Activated naive CD4-positive, alpha-beta T cell (primary cell): ENCODE data around the gene TBX18.

ENCODE experiments used
- DNase-seq, 4 experiments: peaks; one replicate each; lab custom pipeline; 2025; lab: John Stamatoyannopoulos, UW

TBX18 gene

DNA sequence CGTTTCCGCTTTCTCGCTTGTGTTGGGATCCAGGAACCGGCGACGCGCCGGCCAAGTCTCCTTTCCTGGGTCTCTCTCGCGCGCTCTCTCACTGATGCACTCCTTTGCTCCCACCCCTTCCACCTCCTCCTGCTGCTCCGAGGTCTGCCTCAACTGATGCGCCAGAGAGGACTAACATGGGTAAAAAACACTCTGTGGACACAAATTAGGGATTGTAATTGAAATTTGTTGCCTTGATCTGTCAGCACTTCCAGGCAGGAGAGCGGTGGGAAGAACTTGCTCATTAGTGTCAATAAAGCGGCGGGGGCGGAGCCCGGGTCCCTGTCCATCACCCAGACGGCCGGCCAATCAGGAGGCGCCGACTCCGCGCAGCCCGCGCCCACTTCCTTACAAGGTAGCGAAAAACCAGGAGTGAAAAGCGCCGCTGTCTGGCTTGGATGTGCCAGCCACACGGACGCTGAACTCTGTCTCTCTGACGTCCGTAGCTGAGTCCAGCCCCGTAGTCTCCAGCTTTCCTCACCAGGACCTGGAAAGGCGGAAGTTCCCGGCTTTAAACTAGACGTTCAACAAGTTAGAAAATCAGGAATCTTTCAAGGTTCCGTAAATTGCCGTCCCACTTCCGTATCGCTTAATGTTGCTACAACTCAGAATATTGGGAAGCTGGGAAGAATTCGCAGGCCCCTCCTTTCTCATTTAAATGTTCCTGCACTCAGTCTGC lies at the start of gene TBX18:
Gene TBX18, minus strand, starts transcription at position 267 of the 718 bp plus-strand sequence. CDS start 417 bp downstream, outside the sequence.
- DNase-seq: no peak

DNA sequence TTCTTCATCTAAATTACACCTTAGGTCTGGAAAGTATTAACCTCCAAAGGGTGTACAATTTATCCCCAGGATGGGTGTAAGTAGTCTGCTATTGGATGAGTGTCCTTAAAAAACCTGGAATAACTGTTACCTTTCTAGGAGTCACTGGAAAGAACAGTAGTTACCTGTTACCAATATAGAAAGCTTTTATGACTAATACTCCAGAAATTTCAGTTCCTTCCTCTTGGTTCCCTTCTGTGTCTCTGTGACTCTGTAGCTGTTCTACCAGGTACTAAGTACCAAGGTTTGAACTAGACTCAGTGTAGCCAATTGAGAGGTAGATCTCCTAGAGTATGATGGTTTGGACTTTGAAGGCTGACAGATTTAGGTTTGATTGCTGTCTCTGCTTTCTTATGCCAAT lies 47.0 kb upstream of the TBX18 start:
- DNase-seq: no peak

DNA sequence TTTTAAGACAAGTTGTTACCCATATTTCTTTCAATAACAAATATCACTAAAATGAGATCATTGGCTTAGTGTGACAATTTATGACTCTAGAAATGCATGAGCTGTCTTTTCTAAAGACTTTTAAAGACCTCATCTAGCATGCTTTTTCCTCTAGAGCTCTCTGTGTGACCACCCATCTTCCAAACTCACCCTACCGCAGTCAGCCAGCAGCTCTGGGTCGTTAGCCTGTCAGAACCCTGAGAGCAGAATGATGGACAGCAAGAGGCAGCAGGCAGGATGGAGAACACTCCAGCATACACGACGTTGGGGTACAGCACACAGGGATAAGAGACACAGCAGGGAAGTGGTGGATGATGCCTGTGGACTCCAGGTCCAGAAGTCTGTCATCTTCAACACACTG lies 45.1 kb upstream of the TBX18 start:
- no peak for DNase-seq

DNA sequence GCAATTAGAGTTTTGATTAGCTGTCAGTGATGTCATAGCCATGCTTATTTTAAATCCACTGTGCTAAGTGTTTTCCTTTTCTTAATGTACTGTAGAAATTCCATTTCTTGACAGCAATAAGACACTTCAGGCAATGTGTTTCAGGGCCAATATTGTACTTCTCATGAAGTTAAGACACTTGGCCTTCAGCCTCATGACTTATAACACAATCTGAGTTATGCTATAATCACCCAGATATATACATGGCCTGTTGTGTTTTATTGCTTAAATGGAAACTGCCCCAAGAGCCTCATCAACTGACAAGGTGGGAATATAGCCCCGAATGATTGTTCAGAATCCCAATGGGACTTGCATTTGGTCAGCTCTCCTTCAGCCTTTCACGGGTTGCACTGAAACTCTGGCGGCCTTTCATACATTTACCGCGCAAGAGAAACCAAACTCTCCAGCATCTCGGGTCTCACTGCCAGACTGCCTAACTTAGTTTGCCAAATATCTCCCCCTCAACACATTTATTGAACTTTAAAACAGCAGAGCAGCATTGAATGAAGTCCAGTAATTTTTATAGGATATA lies 44.2 kb upstream of the TBX18 start:
- DNase-seq: no peak

DNA sequence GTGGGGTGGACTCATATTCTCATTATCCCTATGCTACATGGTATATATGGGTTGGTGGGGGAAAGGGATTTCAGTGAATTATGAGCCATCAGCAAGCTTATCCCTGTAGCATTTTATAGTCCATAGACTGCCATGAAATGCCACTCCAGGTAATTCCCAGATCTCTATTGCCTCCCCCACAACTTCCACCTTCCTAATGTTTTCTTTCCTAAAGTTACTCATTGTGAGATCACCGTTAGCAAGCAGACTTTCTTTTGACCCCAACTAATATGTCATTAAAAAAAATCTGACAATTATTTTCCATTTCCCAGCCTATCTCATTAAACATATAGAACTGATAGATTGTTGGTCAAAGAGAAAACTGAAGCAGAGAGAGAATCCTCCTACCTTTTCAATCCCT lies 40.7 kb upstream of the TBX18 start:
- no peak for DNase-seq

DNA sequence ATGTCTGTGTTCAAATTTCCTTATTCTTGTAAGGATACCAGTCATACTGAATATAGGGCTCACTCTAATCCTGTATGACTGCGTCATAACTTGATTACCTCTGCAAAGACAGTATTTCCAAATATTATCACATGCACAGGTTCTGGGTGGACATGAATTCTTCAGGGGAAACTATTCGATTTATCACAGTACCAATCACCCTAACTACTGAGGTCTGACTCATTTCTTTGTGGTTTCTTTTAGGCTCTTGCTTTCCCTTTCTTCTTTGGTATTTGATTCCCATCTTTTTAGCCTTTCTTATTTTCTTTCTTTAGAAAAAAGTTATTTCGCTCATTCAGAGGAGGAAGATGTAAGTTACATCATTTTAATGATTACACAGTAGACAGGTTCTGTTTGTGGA lies 40.3 kb upstream of the TBX18 start:
- DNase-seq: no peak

DNA sequence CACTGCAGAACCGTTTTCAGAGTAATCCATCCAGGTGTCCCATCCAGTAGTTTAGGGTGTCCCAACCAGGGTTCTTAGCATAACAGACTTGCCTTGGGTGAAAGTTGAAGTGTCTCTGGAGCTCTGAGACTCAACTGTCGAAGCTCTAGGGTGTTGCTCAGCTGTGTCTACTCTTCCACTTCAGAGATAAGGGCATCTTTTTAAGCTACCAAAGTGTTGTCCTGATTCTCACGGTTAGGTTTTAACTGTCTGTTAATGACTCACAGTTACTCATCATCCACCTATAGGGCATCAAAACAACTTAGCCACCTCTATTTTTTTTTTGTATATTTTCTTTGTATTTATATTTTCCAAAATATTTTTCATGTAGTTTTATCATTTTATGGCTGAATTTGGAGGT lies 36.9 kb upstream of the TBX18 start:
- no peak for DNase-seq

DNA sequence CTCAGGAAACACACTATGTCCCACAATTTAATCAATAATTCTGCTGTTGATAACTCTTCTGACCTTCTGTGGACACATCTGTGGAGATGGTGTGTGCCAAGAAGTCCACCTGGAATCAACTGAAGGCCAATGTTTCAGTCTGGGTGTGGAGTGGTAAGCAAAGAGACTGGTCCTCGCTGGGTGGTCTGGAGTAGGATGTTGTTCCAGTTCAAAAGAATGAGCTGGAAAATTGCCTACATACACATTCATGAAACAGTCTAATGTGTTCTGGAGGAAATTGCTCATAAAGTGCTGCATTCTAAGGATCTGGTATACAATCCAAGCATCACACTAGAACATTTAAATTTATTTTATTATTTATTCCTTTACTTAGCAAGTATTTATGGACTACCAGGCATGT lies 33.9 kb upstream of the TBX18 start:
- DNase-seq: no peak

DNA sequence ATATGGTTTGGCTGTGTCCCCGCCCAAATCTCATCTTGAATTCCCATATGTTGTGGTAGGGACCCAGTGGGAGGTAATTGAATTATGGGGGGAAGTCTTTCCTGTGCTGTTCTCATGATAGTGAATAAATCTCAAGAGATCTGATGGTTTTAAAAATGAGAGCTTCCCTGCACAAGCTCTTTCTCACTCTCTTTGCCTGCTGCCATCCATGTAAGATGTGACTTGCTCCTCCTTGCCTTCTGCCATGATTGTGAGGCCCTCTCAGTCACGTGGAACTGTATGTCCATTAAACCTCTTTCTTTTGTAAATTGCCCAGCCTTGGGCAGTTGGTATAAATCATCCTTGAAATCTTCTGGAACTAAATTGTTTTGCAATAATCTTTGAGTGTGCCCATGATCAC lies 31.9 kb upstream of the TBX18 start:
- no peak for DNase-seq

DNA sequence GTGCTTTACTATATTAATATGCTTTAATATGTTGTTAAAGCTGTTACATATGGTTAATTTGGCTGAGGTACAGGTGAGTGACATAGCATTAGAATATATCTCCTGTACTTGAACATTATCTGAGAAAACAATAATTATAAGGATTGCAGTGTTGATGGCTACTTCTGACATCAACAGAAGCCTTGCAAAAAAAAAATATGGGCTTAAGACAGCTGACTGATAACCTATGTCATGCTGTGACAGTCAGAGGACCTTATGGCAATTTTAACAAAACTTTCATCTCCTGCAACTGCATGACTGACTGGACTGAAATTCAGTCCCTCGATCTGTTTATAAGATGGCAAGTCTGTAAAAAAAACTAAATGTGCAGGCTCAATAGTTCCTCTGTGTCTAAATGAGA lies 27.5 kb upstream of the TBX18 start:
- no peak for DNase-seq

DNA sequence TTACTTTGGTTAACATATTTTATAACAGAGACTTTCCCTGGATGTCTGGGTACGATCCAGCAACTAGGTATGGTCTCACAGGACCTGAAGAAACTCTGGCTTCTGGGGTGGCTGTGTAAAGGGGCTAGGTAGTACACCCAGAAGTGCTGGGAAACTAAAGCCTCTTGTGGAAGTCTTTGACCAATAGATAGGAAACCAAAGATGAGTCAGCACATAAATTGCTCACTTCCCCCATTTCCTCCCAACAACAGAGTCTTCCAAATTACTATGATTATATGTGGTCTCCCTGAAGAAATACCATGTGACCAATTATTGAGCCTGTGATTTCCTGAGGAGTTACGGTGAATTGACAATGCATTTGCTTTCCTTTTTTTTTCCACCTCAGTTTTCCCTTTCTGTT lies 26.8 kb upstream of the TBX18 start:
- DNase-seq: no peak

DNA sequence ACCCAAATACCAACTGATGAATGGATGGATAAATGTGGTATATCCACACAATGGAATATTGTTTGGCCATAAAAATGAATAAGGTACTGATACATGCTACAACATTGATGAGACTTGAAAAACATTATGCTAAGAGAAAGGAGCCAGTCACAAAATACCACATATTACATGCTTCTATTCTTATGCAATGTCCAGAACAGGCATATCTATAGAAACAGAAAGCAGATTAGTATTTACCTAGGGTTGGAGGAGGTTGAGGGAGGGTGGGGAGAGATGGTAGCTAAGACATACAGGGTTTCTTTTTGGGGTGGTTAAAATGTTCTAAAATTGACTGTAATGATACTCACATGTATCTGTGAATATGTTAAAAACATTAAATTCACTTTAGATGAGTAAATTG lies 24.8 kb upstream of the TBX18 start:
- no peak for DNase-seq

DNA sequence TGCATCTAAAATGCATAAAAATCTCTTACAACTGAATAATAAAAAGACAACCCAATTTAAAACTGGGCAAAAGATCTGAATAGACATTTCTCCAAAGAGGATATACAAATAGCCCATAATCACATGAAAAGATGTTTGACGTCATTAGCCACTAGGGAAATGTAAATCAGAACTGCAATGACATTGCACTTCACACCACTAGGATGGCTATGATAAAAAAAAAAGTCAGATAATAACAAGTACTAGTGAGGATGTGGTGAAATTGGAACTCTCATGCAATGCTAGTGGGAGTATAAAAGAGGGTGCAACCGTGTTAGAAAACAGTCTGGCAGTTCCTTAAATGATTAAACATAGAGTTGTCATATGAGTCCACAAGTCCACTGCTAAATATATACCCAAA lies 24.3 kb upstream of the TBX18 start:
- no peak for DNase-seq

DNA sequence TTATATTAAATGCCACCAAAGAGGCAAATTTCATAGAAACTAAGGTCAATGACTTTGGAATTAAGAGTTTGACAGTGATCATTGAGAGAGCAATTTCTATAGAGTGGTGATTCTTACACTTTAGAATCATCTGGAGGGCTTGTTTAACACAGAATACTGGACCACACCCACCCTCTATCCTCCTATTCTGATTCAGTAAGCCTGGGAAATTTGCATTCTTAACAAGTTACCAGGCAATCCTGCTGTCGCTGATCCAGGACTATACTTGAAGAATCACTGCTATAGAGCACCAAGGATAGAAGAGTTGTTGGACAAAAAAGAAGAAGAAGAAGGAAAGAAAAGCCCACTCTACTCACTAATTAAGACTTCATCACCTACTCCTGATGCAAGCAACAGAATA lies 21.3 kb upstream of the TBX18 start:
- no peak for DNase-seq

DNA sequence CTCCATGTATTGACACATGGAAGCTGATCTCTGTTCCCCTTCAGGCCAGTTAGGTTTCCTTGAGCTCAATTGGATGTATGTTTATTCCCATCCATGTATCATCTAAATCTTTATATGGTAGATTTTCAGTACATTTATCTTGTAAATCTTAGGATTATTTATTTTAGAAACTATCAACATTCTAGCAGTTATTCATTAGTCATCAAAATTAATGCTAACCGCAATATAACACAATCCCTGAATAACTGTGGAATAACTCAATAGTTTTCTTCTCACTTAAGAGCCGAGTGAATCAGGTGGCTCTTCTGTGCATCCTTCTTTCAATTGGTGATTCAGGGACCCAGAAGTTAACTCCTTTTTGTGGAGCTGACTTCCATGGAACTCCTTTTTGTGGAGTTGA lies 15.5 kb upstream of the TBX18 start:
- DNase-seq: no peak

DNA sequence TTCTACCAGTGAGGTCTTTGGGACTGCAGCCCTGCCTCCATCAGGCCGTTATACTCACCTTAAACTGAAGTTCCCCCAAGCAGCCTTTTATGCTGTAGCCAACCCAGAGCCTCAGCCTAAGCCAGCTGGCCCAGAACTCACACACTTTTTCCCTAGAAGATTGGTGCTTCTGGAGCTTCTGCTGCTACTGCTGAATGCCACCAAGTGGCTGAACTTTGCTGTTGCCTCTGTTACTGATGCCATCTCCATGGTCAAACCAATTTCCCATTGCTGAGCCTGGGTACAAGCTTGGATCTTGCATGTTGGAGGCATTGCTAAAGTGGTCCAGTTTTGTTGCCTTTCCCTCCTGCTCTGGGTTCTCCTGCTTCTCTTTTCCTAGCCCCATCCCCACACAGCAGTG lies 15.0 kb upstream of the TBX18 start:
- DNase-seq: no peak

DNA sequence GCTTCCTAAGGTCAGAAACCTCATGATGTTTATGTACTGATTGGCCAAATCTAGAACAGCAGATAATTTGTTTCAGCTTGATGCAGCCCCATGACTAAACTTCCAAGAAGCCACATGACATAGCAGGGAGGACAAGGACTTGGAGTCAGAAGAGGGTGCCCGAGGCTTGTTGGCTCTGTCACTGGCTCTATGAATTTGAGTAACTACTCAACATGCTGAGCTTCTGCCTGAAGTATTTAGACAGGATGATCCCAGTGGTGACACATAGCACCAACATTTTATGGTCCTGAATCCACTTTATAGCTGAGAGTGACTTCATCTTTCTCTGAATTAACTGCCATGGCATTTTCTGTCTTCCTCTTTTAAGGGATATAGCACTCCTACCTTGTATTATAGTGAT lies 13.5 kb upstream of the TBX18 start:
- DNase-seq: no peak

DNA sequence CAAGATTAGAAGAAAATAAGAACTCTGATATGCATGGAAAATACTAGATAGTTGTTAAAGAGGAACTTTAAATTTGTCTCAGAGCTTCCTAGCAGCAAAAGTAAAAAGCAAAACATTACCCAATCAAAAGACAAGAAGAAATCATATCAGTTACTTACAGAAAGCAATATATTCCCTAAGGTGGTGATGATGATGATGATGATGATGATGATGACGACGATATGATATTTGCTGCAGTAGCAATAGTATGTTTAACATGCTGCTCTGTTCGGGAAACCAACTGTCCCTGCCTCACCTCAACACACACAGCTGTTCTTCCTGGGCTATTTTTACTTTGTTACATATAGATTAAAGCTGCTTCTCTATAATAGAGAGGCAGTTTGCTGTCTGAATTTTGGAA lies 12.0 kb upstream of the TBX18 start:
- DNase-seq: no peak

DNA sequence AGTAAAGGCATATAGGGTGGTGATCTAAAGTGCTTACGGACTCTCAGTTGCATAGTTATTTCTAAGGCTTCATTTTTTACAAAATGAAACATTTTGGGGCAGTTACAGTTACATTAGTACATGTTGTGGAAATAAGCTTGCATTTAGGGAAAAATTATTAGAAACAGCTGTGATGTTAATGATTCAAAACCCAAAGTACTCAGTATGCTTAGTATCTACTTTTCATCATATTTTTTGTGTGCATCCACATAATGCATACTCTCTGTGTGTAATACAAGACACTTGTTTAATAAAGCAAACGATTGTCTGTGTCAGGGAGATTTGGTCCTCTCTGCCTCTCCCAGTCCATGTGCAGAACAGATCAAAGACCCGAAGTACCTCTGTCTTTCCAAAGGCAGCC lies 11.4 kb upstream of the TBX18 start:
- no peak for DNase-seq

DNA sequence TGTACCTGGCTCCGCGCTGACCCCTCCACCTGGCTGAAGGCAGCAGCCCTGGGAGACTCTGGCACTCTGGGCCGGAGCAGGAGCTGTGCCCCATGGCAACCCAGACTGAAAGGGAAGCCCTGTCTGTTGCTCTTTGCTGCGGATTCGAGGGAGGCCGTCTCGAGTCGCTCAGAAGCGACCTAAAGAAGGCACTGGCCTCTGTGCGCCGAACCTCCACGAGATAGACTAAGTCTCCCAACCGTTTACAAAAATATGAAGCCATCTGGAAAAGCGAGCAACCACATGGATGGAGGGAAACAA lies 10.5 kb upstream of the TBX18 start:
- no peak for DNase-seq

DNA sequence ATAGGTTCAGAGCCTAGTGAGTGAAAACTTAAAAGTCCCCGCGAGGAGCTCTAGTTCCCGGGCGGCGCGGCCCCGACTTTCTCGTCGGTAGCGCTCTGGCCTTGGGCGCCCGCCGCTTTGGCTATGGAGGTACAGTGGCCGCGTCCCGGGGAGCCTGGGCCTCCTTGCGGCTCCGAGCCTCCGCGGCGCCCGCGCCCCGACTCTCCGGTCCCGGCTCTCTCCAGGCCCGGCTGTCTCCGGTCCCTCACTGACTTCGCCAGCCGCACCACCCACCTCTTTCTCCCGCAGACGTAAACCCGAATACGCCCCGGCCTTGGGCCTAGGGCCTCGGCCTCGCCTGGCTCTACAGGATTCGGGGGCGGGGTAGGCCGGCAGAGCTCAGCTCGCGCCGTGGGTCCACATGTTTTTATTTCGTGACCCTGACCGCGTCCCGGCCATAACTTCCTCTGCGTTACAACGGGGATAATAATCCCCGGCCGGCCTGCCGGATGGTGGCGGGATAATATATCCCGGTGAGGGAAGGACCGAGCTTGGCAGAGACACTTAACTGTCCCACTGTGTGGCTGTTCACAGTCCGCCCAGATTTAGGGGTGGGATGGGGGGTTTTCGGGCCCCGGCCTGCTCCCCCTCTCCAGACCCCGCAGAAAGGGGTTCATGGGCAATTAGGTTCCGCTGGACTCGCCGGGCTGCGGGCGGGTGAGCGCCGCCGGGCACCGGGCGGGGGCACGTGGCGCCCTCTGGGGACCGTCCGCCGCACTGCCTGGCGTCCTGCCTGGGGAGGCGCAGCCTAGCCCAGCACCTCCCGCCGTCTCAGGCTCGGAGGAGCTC lies 10.0 kb upstream of the TBX18 start:
- DNase-seq: no peak

DNA sequence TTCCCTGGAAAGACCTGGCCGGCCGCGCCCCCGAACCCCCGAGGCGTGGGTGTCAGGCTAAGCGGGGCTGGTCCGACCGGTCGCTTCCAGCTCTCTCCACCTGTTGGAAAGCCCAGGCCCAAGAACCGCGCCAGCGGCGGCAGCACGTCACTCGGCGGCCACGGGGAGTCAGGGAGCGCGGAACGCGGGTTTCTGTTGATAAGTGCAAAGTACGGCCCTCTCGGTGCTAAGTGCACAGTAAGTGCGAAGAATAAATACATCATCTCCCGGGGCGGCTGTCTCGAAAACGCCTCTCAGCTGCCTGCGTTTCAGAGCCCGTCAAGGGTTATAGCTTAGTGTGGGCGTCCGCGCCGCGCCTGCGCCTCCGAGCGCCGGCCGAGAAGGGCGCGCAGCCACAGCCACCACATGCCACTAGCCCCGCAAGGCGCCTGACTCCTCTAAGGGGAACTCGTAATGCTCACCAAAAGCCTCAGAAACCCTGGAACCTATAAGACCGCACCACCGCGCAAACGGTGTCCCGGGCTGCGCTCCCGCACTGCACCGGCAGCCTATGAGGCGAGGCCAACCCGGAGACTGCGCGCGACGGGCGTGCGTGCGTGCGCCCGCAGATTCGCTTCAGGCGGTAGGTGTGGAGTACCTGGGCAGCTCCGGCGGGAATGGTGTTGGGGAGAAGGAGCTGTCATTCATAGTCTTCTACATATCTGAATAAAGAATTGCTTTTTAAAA lies 9.2 kb upstream of the TBX18 start:
- no peak for DNase-seq

DNA sequence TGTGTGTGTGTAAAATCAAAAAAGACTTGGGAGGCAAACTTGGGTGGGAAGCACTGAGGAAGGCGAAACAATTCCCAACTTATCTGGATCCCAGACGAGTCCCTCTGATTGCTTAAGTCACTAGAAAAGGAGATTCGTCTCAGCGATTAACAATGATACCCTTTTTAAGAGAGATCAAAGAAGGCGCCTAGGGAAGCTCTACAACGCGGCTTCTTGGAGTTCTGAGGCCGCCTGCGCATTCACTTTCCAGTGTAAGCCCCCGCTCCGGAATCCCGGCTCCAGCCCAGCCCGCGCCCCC lies 8.7 kb upstream of the TBX18 start:
- DNase-seq: no peak
